ENCODE data around the gene NAMPT.

GRCh38 chr7:106309362-106309761 lies 24.6 kb upstream of the NAMPT start:
- TF ChIP-seq CTCF (IDR thresholded peaks at IDR 0.05) (no peak), POLR2AphosphoS5 (IDR thresholded peaks at IDR 0.05) (no peak)

Measured in suprapubic skin (tissue), 3 donors.